Astrocyte (in vitro differentiated cells and primary cell): ENCODE results near the gene ZDHHC12. TPM values are rescaled to one million over a fixed set of nuclear protein-coding genes. Genes with fewer than 3 reads are reported as not detected.
A peak's percentile ranks its signal among the peaks of the same experiment; 100 is the strongest.

Source experiments
- DNase-seq: peaks from one replicate; pipeline ENCODE4 v3.0.0-alpha.2; 2010; ENCODE audit warnings: low read depth
- FAIRE-seq: peaks from 2 replicates; lab custom pipeline; 2011; peaks lifted over from hg19 to GRCh38; lab: Jason Lieb, UNC
- H2AFZ ChIP-seq: 2 replicates; pipeline ENCODE4 v1.6.0; 2012; ENCODE audit warnings: low read depth, low read length, inconsistent platforms
- H3K27ac ChIP-seq: 2 replicates; pipeline ENCODE4 v1.5.1; 2011; ENCODE audit warnings: low read depth, low read length, inconsistent platforms
- H3K27me3 ChIP-seq: 2 replicates; pipeline ENCODE4 v1.6.0; 2011; ENCODE audit warnings: low read length, inconsistent platforms; ENCODE audit not compliant: insufficient read depth
- H3K36me3 ChIP-seq: 2 replicates; pipeline ENCODE4 v1.5.1; 2011; ENCODE audit warnings: low read length, inconsistent platforms; ENCODE audit not compliant: insufficient read depth
- H3K4me1 ChIP-seq: 2 replicates; pipeline ENCODE4 v1.5.1; 2011; ENCODE audit warnings: low read length, inconsistent platforms; ENCODE audit not compliant: insufficient read depth
- H3K4me2 ChIP-seq: 2 replicates; pipeline ENCODE4 v1.6.0; 2012; ENCODE audit warnings: low read length, inconsistent platforms
- H3K4me3 ChIP-seq: 2 replicates; pipeline ENCODE4 v1.5.1; 2011; ENCODE audit warnings: low read depth, mild to moderate bottlenecking, low read length, inconsistent platforms; ENCODE audit not compliant: insufficient read depth
- H3K79me2 ChIP-seq: 2 replicates; pipeline ENCODE4 v1.6.0; 2012; ENCODE audit warnings: mild to moderate bottlenecking, low read length, inconsistent platforms; ENCODE audit not compliant: insufficient read depth
- H3K9ac ChIP-seq: 2 replicates; pipeline ENCODE4 v1.6.0; 2012; ENCODE audit warnings: mild to moderate bottlenecking, low read length, inconsistent platforms
- H3K9me3 ChIP-seq: 2 replicates; pipeline ENCODE4 v1.5.1; 2012; ENCODE audit warnings: low read depth, mild to moderate bottlenecking, low read length, inconsistent platforms; ENCODE audit not compliant: insufficient read depth
- H4K20me1 ChIP-seq: 2 replicates; pipeline ENCODE4 v1.6.0; 2012; ENCODE audit warnings: low read length, inconsistent platforms; ENCODE audit not compliant: insufficient read depth
- H3K27ac Mint-ChIP-seq: one replicate; pipeline ENCODE4 v1.8.0; 2021; ENCODE audit warnings: mild to moderate bottlenecking, mixed read lengths; ENCODE audit not compliant: unreplicated experiment
- H3K27me3 Mint-ChIP-seq: one replicate; pipeline ENCODE4 v1.8.0; 2021; ENCODE audit warnings: low read depth, mixed read lengths; ENCODE audit not compliant: unreplicated experiment
- H3K36me3 Mint-ChIP-seq: one replicate; pipeline ENCODE4 v1.8.0; 2021; ENCODE audit warnings: low read depth, mixed read lengths; ENCODE audit not compliant: unreplicated experiment
- H3K4me1 Mint-ChIP-seq: one replicate; pipeline ENCODE4 v1.8.0; 2021; ENCODE audit warnings: low read depth, mixed read lengths; ENCODE audit not compliant: unreplicated experiment
- H3K4me3 Mint-ChIP-seq: one replicate; pipeline ENCODE4 v1.8.0; 2021; ENCODE audit warnings: mild to moderate bottlenecking, moderate library complexity, mixed read lengths; ENCODE audit not compliant: unreplicated experiment
- H3K9me3 Mint-ChIP-seq: one replicate; pipeline ENCODE4 v1.8.0; 2021; ENCODE audit warnings: mild to moderate bottlenecking, mixed read lengths; ENCODE audit not compliant: unreplicated experiment
- CTCF ChIP-seq: IDR thresholded peaks from 2 replicates; pipeline ENCODE4 v1.5.1; 2011; ENCODE audit warnings: low read depth, mild to moderate bottlenecking, inconsistent platforms, low read length, moderate library complexity; ENCODE audit not compliant: insufficient read depth
- EZH2 ChIP-seq: IDR thresholded peaks from 2 replicates; pipeline ENCODE4 v1.6.1; 2012; ENCODE audit warnings: mild to moderate bottlenecking, low read length, inconsistent platforms; ENCODE audit not compliant: insufficient read depth
- total RNA-seq: library from RNA; stranded (reverse); gene quantifications from 2 replicates; pipeline ENCODE4 v1.2.1, GENCODE V29; 2021

The ZDHHC12 gene
- total RNA-seq, 1 donor from 2014 or later = 23.7 TPM

GRCh38 chr9:128722380-128723351, 1.3 kb downstream of the ZDHHC12 start:
- FAIRE-seq (no peak), DNase-seq (no peak)
- no peak overlapping the region for H3K27ac Mint-ChIP-seq
- Histone ChIP-seq H4K20me1 (no peaks in the 10 kb centered on the region), H3K36me3 (no peaks in the 10 kb centered on the region), H3K27me3 (no peaks in the 10 kb centered on the region), H3K4me2 (peak overlapping the region; percentile 81), H3K4me1 (peaks cover 7% of the 10 kb centered on the region), H2AFZ (no peak overlapping the region), H3K27ac (no peak overlapping the region), H3K79me2 (no peaks in the 10 kb centered on the region), H3K9ac (peak overlapping the region; percentile 74), H3K9me3 (no peaks in the 10 kb centered on the region), H3K4me3 (no peak overlapping the region)
- H3K36me3 Mint-ChIP-seq = peaks cover 3% of the 10 kb centered on the region
- H3K4me1 Mint-ChIP-seq = peaks cover 3% of the 10 kb centered on the region
- H3K27me3 Mint-ChIP-seq = no peaks in the 10 kb centered on the region
- peak overlapping the region; percentile 88 for H3K4me3 Mint-ChIP-seq
- TF ChIP-seq CTCF (no peak), EZH2 (no peak)
- H3K9me3 Mint-ChIP-seq = no peaks in the 10 kb centered on the region

DNA sequence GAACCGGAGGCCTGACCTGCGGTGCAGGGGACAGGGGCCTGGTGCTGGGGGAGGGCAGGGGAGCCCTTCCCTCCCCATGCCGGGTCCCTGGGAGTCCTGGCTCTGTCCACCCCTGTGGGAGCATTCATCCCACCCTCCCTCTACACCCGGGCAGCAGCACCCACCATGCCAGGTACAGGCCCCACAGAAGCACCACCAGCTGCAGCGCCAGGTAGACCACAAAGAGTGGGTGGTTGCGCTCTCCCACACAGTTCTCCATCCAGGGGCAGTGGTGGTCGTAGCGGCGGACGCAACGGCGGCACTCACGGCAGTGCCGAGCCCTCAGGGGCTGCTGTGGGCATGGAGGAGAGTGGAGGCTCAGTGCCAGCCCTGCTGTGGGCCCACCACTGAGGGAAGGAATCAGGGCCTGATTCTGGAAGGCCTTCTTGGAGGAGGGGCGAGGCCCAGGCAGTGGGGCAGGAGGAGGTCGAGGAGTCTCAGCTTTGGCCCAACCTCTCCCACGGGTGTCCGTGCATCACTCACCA, 2.4 kb downstream of the ZDHHC12 start:
- H3K9me3 Mint-ChIP-seq = no peaks in the 10 kb centered on the region
- Histone ChIP-seq H3K36me3 (no peaks in the 10 kb centered on the region), H4K20me1 (no peaks in the 10 kb centered on the region), H3K9me3 (no peaks in the 10 kb centered on the region), H3K27me3 (no peaks in the 10 kb centered on the region), H3K27ac (no peak overlapping the region), H3K79me2 (no peaks in the 10 kb centered on the region), H2AFZ (no peak overlapping the region), H3K4me2 (no peak overlapping the region), H3K4me1 (peaks cover 7% of the 10 kb centered on the region), H3K4me3 (no peak overlapping the region), H3K9ac (no peak overlapping the region)
- TF ChIP-seq CTCF = no peak
- TF ChIP-seq EZH2 = no peak
- H3K4me3 Mint-ChIP-seq = no peak overlapping the region
- DNase-seq = no peak
- H3K4me1 Mint-ChIP-seq = peaks cover 3% of the 10 kb centered on the region
- peaks cover 3% of the 10 kb centered on the region for H3K36me3 Mint-ChIP-seq
- H3K27me3 Mint-ChIP-seq = no peaks in the 10 kb centered on the region
- no peak overlapping the region for H3K27ac Mint-ChIP-seq
- no peak for FAIRE-seq
